Effector memory CD8-positive, alpha-beta T cell (primary cell): ENCODE data around the gene PHKG2.

Source experiments
- ATAC-seq: fragments of 150-1000 bp; cut with Tn5 transposase; replicated peaks from 2 replicates; pipeline ENCODE4 v1.10.0; 2021; ENCODE audit warnings: mild to moderate bottlenecking, moderate library complexity
- DNase-seq, 3 experiments: peaks; one replicate each; pipeline ENCODE4 v3.0.0; 2021
- H3K27ac Mint-ChIP-seq, 2 donors: one replicate each; pipeline ENCODE4 v1.8.0; 2022; ENCODE audit warnings: mild to moderate bottlenecking in 2 of 2, mixed read lengths in 2 of 2, moderate library complexity in 2 of 2
- H3K27me3 Mint-ChIP-seq, 2 donors: one replicate each; pipeline ENCODE4 v1.8.0; 2022; ENCODE audit warnings: mixed read lengths in 2 of 2
- H3K36me3 Mint-ChIP-seq: one replicate; pipeline ENCODE4 v1.8.0; 2022; ENCODE audit warnings: mild to moderate bottlenecking, moderate library complexity, mixed read lengths; ENCODE audit not compliant: insufficient read depth
- H3K4me1 Mint-ChIP-seq, 2 donors: one replicate each; pipeline ENCODE4 v1.8.0; 2022; ENCODE audit warnings: low read depth in 2 of 2, mixed read lengths in 2 of 2
- H3K4me3 Mint-ChIP-seq, 2 donors: one replicate each; pipeline ENCODE4 v1.8.0; 2022; ENCODE audit warnings: mild to moderate bottlenecking in 2 of 2, mixed read lengths in 2 of 2, moderate library complexity in 2 of 2
- H3K9me3 Mint-ChIP-seq, 2 donors: one replicate each; pipeline ENCODE4 v1.8.0; 2022; ENCODE audit warnings: mixed read lengths in 2 of 2

Gene PHKG2

DNA sequence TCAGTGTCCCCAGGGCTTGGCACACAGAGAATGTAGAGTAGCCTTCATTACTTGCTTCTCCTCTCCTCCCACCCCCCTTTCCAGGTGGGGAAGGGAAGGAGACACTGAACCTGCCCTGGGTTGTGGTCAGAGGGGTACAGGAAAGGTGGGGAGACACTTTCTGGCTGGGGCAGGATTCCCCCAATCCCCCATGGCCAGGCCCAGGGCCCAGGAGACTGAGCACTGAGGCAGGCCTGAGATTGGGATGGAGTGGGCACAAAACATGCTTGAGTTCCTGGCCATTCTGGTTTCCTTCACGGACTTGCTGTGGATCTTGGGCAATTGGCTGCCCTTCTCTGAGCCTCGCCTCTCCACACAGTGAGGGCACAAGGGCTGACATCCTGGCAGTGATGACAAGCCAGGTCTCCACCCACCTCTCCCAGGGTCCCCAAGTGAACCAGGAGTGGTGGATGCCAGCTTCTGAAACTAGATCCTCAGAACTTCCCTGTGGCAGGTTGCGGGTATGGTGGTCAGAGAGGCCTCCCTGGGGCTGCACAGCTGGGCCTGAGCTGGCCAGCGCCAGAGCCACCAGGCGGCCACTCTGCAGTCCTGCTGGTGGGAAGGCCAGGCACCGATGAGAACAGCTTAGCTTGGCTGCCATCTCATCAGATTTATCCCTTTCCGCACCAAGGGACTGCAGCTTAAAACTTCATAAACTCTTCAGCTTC is 29.5 kb downstream of the PHKG2 start:
- no peak for DNase-seq
- no peak for ATAC-seq
- peak overlapping the region in 1 of 2 donors; percentile 15 for H3K27ac Mint-ChIP-seq
- H3K36me3 Mint-ChIP-seq, result peaks cover 18% of the 10 kb centered on the region
- peaks cover 15 to 30% of the 10 kb centered on the region in 2 donors for H3K4me1 Mint-ChIP-seq
- H3K9me3 Mint-ChIP-seq, result no peaks in the 10 kb centered on the region
- peaks cover 6 to 12% of the 10 kb centered on the region in 2 donors for H3K27me3 Mint-ChIP-seq
- peak overlapping the region in 1 of 2 donors; percentile 61 for H3K4me3 Mint-ChIP-seq

- Mint-ChIP-seq H3K9me3 (no peaks in the 10 kb centered on the region), H3K36me3 (peaks cover 10% of the 10 kb centered on the region), H3K4me3 (no peak overlapping the region), H3K27me3 (peaks cover 6 to 12% of the 10 kb centered on the region in 2 donors), H3K4me1 (peaks cover 9 to 26% of the 10 kb centered on the region in 2 donors), H3K27ac (no peak overlapping the region)
- ATAC-seq (no peak), DNase-seq (no peak)
These were observed 30.5 kb downstream of the PHKG2 start for GRCh38 chr16:30778549-30779244.

DNA sequence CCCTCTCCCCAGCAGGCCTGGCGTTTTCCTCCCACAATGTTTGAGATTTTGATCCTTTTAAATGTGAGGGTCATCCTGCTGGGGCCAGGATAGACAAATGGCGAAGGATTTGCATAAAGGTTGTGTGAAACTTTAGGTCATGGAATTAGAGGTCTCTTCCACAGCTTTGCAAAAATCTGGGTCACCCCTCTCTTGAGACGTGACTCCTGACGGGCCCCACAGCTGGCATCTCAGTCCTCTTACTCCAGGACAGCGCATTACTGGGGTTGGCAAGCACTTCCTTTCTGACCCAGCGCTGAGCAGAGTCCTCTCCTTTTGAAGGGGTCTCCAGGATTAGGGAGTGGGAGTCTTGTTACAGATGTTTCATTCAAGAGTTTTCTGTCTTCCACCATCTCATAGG is 31.4 kb downstream of the PHKG2 start:
- H3K27me3 Mint-ChIP-seq, result peaks cover 6 to 12% of the 10 kb centered on the region in 2 donors
- peaks cover 8% of the 10 kb centered on the region for H3K36me3 Mint-ChIP-seq
- H3K9me3 Mint-ChIP-seq, result no peaks in the 10 kb centered on the region
- no peak overlapping the region for H3K4me3 Mint-ChIP-seq
- DNase-seq, result no peak
- no peak for ATAC-seq
- H3K4me1 Mint-ChIP-seq, result peaks cover 9 to 23% of the 10 kb centered on the region in 2 donors
- H3K27ac Mint-ChIP-seq, result no peak overlapping the region

GRCh38 chr16:30780021-30780420 is 31.8 kb downstream of the PHKG2 start:
- ATAC-seq, result no peak
- peaks cover 9 to 18% of the 10 kb centered on the region in 2 donors for H3K4me1 Mint-ChIP-seq
- DNase-seq, result no peak
- no peak overlapping the region for H3K27ac Mint-ChIP-seq
- H3K27me3 Mint-ChIP-seq, result peaks cover 6 to 15% of the 10 kb centered on the region in 2 donors
- no peaks in the 10 kb centered on the region for H3K9me3 Mint-ChIP-seq
- peaks cover 3% of the 10 kb centered on the region for H3K36me3 Mint-ChIP-seq
- no peak overlapping the region for H3K4me3 Mint-ChIP-seq

GRCh38 chr16:30780549-30780948 is 32.3 kb downstream of the PHKG2 start:
- ATAC-seq, result no peak
- peaks cover 6 to 20% of the 10 kb centered on the region in 2 donors for H3K27me3 Mint-ChIP-seq
- no peak overlapping the region for H3K27ac Mint-ChIP-seq
- H3K4me1 Mint-ChIP-seq, result peaks cover 9 to 13% of the 10 kb centered on the region in 2 donors
- no peaks in the 10 kb centered on the region for H3K9me3 Mint-ChIP-seq
- no peak for DNase-seq
- H3K4me3 Mint-ChIP-seq, result no peak overlapping the region
- H3K36me3 Mint-ChIP-seq, result peaks cover 3% of the 10 kb centered on the region

DNA sequence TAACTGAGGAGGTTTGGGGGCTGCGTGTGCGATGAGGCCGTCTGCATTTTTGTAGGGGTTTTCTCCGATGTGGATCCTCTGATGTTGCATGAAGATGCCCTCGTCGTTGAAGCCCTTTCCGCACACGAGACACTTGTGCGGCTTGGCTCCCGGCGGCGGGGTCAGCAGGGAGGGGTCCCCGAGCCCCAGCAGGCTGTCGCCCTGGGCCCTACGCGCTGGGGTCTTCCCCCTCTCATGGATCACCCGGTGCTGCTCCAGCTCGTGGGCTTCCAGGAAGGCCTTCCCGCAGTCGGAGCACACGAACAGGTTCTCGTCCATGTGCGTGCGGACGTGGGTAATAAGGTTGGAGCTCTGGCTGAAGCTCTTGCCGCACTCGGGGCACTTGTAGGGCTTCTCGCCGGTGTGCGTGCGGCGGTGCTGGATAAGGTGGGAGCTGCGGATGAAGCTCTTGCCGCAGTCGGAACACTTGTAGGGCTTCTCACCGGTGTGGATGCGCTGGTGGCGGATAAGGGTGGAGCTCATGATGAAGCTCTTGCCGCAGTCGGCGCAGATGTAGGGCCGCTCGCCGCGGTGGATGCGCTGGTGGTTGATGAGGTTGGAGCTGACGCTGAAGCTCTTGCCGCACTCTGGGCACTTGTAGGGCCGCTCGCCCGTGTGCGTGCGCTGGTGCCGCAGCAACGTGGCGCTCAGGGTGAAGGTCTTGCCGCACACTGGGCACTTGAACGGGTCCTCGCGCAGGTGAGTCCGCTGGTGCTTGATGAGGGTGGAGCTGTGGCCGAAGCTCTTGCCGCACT is 34.5 kb downstream of the PHKG2 start:
- no peak overlapping the region for H3K4me3 Mint-ChIP-seq
- peaks cover 5 to 8% of the 10 kb centered on the region in 2 donors for H3K4me1 Mint-ChIP-seq
- DNase-seq (no peak), ATAC-seq (no peak)
- no peak overlapping the region for H3K27ac Mint-ChIP-seq
- H3K36me3 Mint-ChIP-seq, result peaks cover 3% of the 10 kb centered on the region
- H3K9me3 Mint-ChIP-seq, result no peaks in the 10 kb centered on the region
- H3K27me3 Mint-ChIP-seq, result peaks cover 7 to 9% of the 10 kb centered on the region in 2 donors

DNA sequence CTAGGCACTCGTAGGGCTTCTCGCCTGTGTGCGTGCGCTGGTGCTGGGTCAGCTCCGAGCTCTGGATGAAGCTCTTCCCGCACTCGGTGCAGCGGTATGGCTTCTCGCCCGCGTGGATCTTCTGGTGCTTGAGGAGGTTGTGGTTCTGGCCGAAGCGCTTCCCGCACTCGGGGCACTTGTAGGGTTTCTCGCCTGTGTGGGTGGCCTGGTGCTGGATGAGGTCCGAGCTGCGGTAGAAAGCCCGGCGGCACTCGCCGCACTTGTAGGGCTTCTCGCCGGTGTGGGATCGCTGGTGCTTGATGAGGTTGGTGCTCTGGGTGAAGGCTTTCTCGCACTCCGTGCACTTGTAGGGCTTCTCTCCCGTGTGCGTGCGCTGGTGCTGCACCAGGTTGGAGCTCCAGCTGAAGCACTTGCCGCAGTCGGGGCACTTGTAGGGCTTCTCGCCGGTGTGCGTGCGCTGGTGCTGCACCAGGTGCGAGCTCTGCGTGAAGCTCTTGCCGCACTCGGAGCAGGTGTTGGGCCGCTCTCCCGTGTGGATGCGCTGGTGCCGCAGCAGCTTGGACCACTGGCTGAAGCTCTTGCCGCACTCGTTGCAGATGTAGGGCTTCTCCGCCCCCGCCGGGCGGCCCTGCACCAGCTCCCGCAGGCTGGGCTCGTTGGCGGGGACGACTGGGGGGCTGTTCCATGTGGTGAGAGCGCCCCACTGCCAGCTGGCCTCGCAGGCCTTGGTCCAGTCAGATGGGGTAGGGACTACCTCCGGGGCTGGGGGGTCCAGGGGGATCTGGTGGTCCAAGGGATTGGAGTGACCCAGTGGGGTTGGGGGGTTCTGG is 35.3 kb downstream of the PHKG2 start:
- no peaks in the 10 kb centered on the region for H3K9me3 Mint-ChIP-seq
- H3K27me3 Mint-ChIP-seq, result peaks cover 14 to 17% of the 10 kb centered on the region in 2 donors
- ATAC-seq (no peak), DNase-seq (no peak)
- peaks cover 5 to 8% of the 10 kb centered on the region in 2 donors for H3K4me1 Mint-ChIP-seq
- peaks cover under 1% of the 10 kb centered on the region for H3K36me3 Mint-ChIP-seq
- H3K27ac Mint-ChIP-seq, result no peak overlapping the region
- H3K4me3 Mint-ChIP-seq, result no peak overlapping the region

DNA sequence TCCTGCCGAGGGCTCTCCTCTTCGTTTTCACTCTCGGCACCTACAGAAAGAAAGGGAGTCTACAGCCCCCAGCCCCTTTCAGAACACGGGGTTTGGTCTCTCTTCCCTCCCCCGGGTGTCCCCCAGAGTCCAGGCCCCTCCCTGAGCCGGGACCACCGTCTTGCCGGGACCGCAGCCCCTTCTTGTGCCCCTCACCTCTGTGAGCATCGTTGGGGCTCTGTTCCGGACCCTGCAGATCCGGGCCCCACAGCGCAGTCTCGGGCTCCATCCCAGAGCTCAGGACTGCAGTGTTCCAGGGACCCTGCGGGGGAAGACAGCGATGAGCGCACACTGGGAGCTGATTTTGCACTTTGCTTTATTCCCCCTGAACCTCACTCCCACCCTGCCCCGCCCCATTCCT is 36.0 kb downstream of the PHKG2 start:
- Mint-ChIP-seq H3K4me3 (no peak overlapping the region), H3K36me3 (no peaks in the 10 kb centered on the region), H3K4me1 (peaks cover 5 to 8% of the 10 kb centered on the region in 2 donors), H3K9me3 (no peaks in the 10 kb centered on the region), H3K27ac (no peak overlapping the region), H3K27me3 (peaks cover 14 to 20% of the 10 kb centered on the region in 2 donors)
- DNase-seq, result no peak
- no peak for ATAC-seq

DNA sequence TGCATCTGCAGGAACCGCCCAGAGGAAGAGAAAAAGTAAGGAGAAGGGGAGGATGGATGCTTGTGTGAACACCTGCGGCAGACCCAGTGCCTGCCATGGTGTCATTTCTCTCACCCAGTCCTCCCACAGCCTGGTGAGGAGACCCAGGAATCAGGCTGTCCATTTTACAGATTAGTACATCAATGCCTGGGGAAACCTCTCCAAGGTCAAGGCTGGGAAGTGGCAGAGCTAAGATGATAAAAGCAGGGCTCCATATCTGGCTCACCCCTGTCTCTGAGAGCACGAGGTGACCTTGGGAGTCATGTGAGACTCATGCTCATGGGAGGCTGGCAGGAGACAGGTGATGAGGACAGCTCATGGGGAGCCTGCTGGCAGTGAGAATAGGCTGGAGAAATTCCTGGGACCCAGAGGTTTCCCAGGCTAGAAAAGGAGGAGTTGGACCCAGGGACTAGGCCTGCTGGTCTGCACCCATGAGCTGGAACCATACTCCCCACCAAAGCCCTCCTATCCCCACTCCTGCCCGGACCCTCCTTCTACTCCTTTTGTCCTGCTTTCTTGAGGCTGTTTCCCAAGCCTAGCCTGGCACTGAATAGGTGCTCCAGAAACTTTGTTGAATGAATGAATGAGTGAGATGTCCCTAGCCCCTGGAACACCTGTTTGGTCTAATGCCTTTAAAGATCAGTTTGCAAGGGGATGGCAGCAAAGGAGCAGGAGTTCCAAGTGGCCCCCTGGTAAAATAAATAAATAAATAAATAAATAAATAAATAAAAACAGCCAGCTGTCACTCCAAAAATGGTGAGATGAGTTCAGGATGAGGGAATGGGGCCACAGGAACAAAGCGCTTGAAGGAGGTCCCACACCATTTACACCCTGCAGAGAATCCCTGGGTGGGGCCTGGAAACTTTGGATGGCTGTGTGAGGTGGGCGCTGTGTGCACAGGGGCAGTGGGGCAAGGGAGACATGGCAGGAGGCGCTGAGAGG is 37.2 kb downstream of the PHKG2 start:
- H3K4me3 Mint-ChIP-seq, result peak overlapping the region; percentile 83 to 88
- ATAC-seq, result no peak

DNA sequence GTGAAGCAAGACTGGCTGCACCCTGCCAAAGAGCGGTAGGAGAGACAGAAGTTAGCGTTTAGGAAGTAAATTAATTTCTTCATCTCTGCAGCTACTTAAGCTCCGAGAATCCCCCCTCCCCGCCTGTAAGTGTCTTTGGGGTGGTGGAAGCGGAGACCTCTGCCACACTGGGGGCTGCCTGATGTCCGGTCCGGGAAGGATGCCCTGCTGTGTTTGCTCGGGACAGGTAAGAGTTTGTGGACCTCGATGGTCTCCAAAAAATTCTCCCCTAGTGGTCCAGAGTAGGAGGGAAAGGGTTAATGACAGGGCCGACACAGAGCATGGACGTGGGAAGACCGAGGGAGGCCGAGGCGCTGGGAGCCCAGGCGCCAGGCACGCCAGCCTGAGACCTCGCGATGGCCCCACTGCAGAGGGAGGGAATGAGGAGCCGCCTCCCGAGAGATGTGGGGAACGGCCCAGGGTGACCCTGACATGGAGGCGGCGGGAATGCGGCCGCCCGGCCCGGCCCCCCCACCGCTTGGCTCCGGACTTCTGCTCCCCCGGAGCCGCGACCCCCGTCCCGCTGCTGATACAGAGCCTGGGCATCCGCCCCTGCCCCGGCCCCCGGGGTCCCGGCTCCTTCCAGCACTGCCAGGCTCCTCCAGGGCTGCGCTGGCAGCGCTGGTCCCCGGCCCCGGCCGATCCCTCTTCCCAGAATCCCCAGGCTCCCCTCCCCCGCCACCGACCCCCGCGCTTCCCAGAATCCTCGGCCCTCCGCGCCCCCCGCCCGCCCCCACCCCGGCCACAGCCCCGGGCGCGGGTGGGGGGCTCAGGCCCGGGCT is 38.1 kb downstream of the PHKG2 start:
- Mint-ChIP-seq H3K9me3 (no peaks in the 10 kb centered on the region), H3K27ac (no peak overlapping the region), H3K4me3 (peak overlapping the region; percentile 83 to 88), H3K27me3 (peaks cover 14 to 20% of the 10 kb centered on the region in 2 donors), H3K36me3 (no peaks in the 10 kb centered on the region), H3K4me1 (peaks cover 5 to 8% of the 10 kb centered on the region in 2 donors)
- no peak for DNase-seq
- peak; percentile 54 for ATAC-seq

More for the DNA sequence above, 37.2 kb downstream of the PHKG2 start:
- no peak for DNase-seq
- H3K9me3 Mint-ChIP-seq, result no peaks in the 10 kb centered on the region
- H3K27me3 Mint-ChIP-seq, result peaks cover 14 to 20% of the 10 kb centered on the region in 2 donors
- peaks cover 5 to 8% of the 10 kb centered on the region in 2 donors for H3K4me1 Mint-ChIP-seq
- H3K36me3 Mint-ChIP-seq, result no peaks in the 10 kb centered on the region
- H3K27ac Mint-ChIP-seq, result no peak overlapping the region

DNA sequence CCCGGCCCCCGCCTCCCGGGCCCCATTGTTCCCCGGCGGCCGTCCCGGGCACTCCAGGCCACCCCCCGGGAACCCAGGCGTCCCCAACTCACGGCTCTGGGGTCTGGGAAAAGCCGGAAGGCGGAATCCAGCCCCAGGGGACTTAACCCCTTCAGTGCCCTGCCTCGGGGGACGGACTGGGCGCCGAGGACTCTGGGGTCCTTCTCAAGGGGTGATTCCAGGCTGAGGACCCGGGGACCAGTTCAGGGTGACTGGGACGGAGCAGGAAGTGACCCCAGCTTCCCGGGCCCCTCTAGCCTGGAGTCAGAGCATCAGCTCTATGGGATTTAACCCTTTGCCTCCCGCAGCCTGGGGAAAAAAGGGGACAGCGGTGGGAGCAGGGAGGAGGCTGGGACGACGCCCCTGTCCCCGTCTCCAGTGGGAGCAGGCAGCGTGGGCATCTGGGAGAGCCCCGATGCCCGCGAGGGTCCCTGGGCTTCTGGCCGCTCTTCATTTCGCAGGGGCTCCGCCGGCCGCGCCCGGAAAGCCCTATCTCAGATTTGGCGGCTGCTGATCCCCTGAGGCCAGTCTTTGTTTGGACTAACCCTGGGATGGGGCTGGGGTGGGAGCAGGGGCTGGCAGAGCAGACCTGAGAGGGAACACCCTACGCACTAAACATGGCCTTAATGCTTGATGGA is 38.8 kb downstream of the PHKG2 start, which contains the start of gene ZNF629:
ZNF629 (minus strand) TSS at position 270 of the 677 bp plus-strand sequence. CDS start 2,723 bp downstream, outside the sequence.
- H3K27ac Mint-ChIP-seq, result peak within 1 kb of the TSS; percentile 55 to 83
- no peaks in the 10 kb centered on the region for H3K36me3 Mint-ChIP-seq
- H3K27me3 Mint-ChIP-seq, result peaks cover 14 to 20% of the 10 kb centered on the region in 2 donors

More for the DNA sequence above, 38.8 kb downstream of the PHKG2 start, which contains the start of gene ZNF629:
- H3K4me1 Mint-ChIP-seq, result peaks cover 5 to 8% of the 10 kb centered on the region in 2 donors
- H3K4me3 Mint-ChIP-seq, result peak within 1 kb of the TSS; percentile 83 to 88
- no peaks in the 10 kb centered on the region for H3K9me3 Mint-ChIP-seq
- DNase-seq, result no peak
- peak; percentile 43 for ATAC-seq
